ENCODE results near the gene CPT1A.

Gene CPT1A

DNA sequence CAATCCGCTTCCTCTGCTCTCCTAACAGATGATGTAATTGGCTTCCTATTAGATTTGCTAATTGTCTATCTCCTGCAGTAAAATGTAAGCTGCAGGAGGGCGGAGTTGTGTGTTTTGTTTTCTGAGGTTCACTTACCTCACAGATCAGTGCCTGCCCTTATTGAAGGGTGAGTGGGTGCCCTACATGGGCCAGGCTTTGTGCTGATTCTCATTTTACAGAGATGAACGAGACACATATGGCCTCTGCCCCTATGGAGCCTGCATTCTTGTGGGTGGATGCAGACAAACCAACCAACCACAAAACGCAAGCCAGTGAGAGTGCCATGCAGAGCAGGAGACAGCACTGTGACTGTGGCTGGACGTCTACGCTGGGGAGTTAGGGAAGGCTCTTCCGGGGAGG lies 100.3 kb downstream of the CPT1A start:
- no peak for DNase-seq
- intact Hi-C loops (cut with DNase I), result no loop called here

DNA sequence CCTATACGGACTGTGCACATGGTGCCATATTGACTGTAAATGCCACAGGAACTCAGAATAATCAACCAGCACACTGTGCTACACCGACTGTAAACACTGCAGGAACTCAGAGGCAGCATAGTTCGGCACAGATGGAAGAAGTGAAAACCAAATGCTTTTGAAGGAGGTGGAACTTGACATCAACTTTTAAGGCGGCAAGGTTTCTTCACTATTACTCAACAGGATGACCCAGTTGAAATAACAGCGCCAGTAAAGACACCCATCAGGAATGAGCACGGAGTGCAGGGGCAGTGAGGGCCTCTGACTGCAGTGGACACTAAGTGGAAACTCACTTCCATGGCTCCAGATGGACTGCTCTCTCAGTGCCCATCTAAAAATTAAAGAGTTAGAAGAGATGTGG lies 106.1 kb downstream of the CPT1A start:
- intact Hi-C loops (cut with DNase I), result no loop called here
- DNase-seq, result no peak

DNA sequence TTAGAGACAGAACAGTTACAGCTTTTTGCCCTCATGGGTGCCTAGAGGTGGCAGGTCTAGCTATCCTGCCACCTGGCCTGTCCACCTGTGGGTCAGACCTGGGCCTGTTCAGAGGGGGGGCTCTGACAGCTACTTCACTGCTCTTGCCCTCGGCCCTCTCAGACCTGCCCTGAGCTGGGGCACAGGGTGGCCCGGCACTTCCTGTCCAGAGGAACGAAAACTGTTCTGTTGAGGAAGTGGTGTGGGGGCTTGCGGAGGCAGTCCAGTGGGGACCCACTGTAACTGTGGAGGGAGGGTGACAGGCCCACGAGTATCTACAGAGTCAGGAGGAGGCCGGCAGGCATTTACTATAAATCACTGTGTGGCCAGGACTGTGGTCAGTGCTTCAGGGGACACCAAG lies 106.6 kb downstream of the CPT1A start:
- intact Hi-C loops (cut with DNase I), result no loop called here
- DNase-seq, result no peak

DNA sequence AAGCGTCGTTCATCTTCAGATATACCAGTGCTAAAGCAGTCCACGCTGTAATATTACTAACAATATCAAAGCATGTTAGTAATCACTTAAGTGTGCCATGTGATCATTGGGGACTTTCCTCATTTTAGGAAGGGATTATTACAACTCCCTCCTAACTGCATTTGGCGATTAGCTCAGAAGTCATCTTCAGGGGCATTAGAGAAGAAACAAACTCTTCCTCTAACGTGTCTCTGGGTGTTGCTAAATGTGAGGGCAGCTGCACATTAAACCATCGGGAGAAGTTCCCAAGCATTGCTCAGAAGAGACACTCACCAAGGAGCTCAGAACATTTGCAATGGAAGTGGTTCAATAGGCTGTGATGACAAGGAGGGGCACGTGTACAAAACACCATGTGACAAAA lies 107.6 kb downstream of the CPT1A start:
- DNase-seq, result no peak
- intact Hi-C loops (cut with DNase I), result no loop called here

DNA sequence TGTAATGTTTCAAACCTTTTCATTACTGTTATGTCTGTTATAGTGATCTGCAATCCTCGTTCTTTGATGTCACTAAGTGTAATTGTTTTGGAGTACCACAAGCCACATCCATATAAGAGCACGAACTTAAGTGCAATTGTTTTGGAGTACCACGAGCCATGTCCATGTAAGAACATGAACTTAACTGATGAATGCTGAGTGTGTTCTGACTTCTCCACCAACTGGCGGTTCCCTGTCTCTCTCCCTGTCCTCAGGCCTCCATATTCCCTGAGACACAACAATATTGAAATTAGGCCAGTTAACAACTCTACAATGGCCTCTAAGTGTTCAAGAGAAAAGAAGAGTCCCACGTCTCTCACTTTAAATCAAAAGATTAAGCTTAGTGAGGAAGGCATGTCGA lies 113.9 kb downstream of the CPT1A start:
- peak in 1 of 42 donors; percentile 12 for DNase-seq
- intact Hi-C loops (cut with DNase I), result no loop called here

DNA sequence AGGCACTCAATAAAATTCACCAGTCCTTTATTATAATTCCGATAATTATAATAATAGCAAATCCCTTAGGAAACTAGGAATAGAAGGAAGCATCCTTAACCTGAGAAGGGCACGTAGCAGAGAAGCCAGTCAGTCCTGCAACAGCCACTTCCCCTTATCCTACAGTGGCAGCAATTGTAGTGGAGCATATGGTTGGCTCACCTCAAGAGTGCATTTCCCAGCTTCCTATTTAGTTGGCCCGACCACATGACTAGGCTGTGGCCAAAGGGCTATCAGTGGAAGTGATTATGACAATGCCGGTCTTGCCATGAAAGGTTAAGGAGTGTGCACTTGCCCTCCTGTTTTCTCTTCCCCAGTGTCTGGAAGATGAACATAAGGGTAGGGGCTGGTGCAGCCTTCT lies 117.4 kb downstream of the CPT1A start:
- intact Hi-C loops (cut with DNase I), result no loop called here
- DNase-seq, result no peak

DNA sequence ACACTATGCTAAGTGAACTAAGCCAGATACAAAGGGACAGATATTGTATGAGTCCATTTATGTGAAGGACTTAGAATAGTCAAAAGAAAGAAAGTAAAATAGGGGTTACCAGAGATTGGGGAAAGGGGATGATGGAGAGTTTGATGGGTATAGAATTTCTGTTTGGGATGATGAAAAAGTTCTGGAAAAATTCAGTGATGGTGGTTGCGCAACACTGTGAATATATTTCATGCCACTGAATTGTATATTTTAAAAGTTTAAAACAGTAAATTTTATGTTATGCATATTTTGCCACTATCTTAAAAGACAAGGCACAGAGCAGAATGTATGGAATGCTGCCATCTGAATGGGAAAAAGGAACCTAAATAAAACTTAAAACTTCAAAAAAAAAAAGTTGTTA lies 119.6 kb downstream of the CPT1A start:
- no peak for DNase-seq
- intact Hi-C loops (cut with DNase I), result no loop called here

DNA sequence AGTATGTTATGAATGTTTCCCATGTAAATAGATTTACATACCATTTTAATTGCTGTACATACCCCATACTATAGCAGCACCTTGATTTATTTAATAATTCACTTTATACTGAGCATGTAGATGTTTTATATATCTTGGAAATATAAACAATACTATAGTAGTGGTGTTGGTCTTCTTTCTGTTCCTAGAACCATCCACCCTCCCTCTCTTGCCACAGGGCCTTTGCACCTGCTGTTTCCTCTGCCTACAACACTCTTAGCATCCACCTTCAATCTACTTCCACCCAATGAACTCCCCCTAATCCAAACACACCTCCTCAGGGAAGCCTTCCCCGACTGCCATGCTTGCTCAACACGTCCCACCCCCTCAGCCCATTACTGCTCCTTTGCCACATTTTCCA lies 120.6 kb downstream of the CPT1A start:
- DNase-seq, result no peak
- intact Hi-C loops (cut with DNase I), result no loop called here

DNA sequence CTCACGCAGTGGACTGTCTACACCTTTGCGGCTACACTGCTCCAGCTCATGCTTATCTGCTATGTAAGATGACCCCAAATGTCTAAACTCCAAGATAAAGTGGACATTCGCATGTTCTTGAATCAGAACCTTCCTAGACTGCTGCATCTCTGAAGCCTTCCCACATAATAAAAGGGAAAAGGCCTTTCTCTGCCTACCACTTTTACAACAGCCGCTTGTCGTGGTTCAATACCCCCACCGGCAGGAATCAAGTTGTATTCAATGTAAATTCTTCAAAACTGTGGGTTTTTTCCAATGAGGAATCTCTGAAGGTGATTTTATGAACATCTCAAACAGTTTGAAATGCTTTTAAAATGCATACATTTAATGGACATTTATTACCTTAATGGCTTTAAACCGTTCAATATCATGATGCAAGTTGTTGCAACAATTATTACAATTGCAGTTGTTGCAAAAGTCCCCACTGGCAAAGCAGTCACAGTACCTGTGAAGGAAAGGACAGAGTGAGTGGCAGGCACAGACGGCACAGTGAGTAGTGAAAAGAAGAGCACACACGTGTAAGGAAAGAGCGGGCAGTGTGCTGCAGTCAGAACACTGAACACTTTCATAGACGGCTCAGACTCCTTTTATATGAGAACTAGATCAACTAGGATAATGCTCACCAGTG lies 126.1 kb downstream of the CPT1A start:
- no peak for DNase-seq
- intact Hi-C loops (cut with DNase I), result no loop called here

DNA sequence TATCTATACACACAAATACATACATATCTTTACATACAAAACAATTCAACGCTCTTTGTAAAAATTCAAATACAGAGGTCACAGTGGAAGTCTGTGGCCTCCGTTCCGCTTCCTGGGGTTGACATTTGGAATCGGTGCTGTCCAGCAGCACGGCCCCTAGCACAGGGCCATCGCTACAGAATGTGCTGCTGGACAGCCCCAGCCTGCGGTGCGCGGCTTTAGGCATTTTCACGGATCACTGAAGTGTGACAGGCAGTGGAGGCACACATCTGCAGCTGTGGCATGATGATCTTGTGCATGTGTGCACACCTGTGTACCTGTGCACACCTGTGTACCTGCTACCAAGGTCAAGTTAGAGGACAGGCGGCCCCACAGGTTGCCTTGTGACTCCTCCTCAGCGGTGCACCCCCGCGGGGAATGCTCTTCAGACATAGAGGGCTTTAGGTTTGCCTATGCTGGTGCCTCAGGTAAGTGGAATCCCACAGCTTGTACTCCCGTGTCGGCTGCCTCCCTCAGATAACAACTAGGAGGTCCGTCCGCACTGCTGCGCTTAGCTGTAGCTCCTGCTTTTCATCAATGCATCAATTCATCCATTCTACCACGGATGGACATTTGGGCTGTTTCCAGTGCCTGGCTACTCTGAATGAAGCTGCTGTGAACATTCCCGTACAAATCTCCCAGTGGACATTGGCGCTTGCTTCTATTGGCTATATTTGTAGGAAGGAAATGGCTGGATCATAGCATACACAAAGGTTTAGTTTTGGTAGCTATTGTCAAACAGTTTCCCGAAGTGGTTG lies 127.5 kb downstream of the CPT1A start:
- peak in 13 of 42 donors; percentile 14 to 60 (median 25) for DNase-seq
- intact Hi-C loops (cut with DNase I), result no loop called here

DNA sequence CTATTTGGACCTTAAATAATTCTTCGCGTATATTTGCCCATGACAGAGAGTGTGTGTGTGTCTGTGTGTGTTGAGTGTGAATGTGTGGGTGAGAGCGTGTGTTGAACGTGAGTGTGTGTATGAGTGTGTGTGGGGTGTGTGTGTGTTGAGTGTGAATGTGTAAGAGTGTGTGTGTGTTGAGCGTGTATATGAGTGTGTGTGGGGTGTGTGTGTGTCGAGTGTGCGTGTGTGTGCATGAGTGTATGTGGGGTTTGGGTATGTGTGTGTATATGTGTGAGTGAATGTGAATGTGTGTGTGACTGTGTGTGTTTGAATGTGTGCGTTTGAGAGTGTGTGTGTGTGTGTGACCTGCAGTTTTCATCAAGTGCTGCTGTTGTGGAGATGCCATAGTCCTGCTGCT lies 130.6 kb downstream of the CPT1A start:
- intact Hi-C loops (cut with DNase I), result no loop called here

DNA sequence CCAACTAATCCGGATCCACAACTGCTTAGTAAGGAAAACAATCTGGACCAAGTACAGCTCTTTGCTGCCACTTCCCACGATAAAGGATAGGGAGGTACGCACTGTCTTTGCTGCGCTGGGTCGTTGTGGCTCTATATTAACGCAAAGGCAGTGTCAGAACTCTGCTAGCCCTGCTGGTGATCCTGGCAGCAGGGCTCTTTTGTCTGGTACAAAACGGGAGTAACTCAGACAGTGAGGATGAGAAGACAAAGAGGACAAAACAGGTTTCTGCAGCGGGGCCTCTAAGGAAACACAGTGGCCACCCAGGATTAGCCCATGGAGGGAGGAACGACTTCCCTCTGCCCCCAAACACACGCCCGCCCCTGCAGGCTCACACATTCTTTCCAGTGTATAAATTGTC lies 131.3 kb downstream of the CPT1A start:
- intact Hi-C loops (cut with DNase I), result no loop called here
- no peak for DNase-seq

More for the DNA sequence above, 130.6 kb downstream of the CPT1A start:
- DNase-seq, result no peak

DNA sequence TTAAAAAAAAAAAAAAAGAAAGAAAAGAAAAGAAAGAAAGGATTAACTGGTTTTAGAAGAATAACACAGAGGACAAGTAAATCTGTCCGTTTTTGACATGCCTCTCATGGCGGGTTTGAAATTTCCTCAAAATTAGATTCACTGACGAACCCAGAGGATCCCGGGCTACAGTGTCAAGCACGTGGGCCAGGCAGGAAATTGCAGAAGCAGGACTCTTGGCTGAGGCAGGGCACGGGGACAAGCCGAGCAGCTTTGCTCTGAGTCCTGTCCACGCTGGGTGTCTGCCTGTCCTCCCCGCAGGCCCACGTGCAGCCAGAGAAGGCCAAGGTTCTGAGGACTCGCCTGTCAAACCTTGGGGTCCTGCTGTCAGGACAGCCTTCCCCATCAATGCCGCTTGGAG lies 132.7 kb downstream of the CPT1A start:
- no peak for DNase-seq
- intact Hi-C loops (cut with DNase I), result no loop called here

DNA sequence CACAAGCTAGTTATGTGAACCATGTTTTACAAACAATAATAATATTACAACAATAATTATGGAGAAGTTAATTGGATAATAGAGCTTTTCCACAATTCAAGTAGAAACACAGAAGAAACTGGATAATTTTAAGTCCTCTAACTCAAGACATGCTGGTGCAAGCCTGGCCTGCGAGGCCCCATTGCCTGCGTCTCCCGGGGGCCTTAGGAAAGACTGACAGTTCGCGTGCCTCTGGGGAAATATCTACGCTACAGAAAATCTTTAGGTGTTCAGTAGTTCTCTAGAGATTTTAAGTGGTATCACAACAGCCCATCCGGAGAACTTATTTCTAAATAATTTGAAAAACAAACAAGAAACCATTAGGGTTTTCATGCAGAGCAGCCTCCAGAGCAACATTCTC lies 134.2 kb downstream of the CPT1A start:
- intact Hi-C loops (cut with DNase I), result no loop called here
- DNase-seq, result no peak

DNA sequence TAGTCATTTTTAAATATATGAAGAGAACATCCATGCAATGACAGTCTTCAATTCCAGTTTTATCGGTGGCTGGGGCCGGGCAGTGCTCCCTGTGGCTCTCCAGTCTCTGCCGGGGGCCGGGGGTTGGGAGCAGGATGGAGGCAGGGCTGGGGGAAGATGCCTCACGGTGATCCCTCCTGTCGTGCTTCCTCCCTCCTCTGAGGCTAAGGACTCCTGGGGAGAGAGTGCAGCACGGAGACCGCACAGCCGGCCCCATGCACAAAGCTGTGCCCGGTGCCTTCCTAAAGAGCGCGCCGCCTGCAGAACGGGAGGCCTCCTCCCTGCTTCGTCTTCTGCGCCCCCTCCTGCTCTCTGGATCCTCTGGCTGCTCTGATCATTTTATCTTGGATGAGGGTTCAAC lies 136.8 kb downstream of the CPT1A start:
- intact Hi-C loops (cut with DNase I), result no loop called here
- DNase-seq, result no peak

Data from head of caudate nucleus (tissue), 42 donors.